Stomach (tissue), 9 donors: ENCODE measurements around the gene SLC38A10. TPM values are rescaled to one million over a fixed set of nuclear protein-coding genes. Genes with fewer than 3 reads are reported as not detected.

Experiments used
- DNase-seq, 2 donors: peaks; one replicate each; pipeline versions ENCODE4 v3.0.0 to v3.0.0-alpha.2; 2013 to 2019
- H3K27ac ChIP-seq, 5 donors: fragments of 200-600 bp in 4 of 5; sonication (generic) in 4 of 5; one replicate each; pipeline ENCODE4 v1.5.1; 2013 to 2019; ENCODE audit warnings: mild to moderate bottlenecking in 1 of 5, moderate library complexity in 1 of 5
- H3K27me3 ChIP-seq, 3 donors: fragments of 200-600 bp; sonication (generic); one replicate each; pipeline ENCODE4 v1.5.1; 2017 to 2019; ENCODE audit warnings: mixed run types in 1 of 3
- H3K36me3 ChIP-seq, 4 donors: fragments of 200-600 bp; sonication (generic); 1 replicate in 3 of 4; 2 replicates in 1 of 4; pipeline ENCODE4 v1.5.1; 2016 to 2019
- H3K4me1 ChIP-seq, 4 donors: fragments of 200-600 bp; sonication (generic); one replicate each; pipeline ENCODE4 v1.5.1; 2016 to 2019
- H3K4me3 ChIP-seq, 4 donors: fragments of 200-600 bp; sonication (generic) in 3 of 4; one replicate each; pipeline ENCODE4 v1.5.1; 2016 to 2019; ENCODE audit warnings: mild to moderate bottlenecking in 1 of 4
- H3K9me3 ChIP-seq, 4 donors: fragments of 200-600 bp; sonication (generic); one replicate each; pipeline ENCODE4 v1.5.1; 2016 to 2019
- CTCF ChIP-seq, 7 experiments: fragments of 450-650 bp in 4 of 7; fragments of 200-600 bp in 3 of 7; sonication (generic) in 3 of 7; IDR thresholded peaks; one replicate each; pipeline ENCODE4 v1.5.1; 2016 to 2019; ENCODE audit warnings: antibody characterized with exemption in 7 of 7, control low read depth in 2 of 7, mild to moderate bottlenecking in 1 of 7
- EP300 ChIP-seq: sonication (generic); formaldehyde crosslinking; IDR thresholded peaks from one replicate; pipeline ENCODE4 v1.6.1; 2017; ENCODE audit warnings: antibody characterized with exemption
- POLR2A ChIP-seq, 4 donors: fragments of 450-650 bp; IDR thresholded peaks; one replicate each; pipeline ENCODE4 v1.6.1; 2016; ENCODE audit warnings: antibody characterized with exemption in 4 of 4, control low read depth in 2 of 4, mild to moderate bottlenecking in 1 of 4, moderate library complexity in 1 of 4
- POLR2AphosphoS5 ChIP-seq, 3 donors: sonication (generic); formaldehyde crosslinking; IDR thresholded peaks; one replicate each; pipeline ENCODE4 v1.6.1; 2016; ENCODE audit warnings: antibody characterized with exemption in 3 of 3
- WGBS, 5 donors: extraction: QIAGEN DNeasy Blood & Tissue Kit in 3 of 5; methylation state at CpG; one replicate each; pipeline versions ENCODE4 v1.1.5 to v1.1.7; 2013 to 2018; 5-methylcytosine and 5-hydroxymethylcytosine counted together
- intact Hi-C: fragments of 100-400 bp; cut with DNase I; formaldehyde crosslinking; loops from one replicate; pipeline ENCODE4 v1.15.1; 2023; ENCODE audit warnings: low total_unique reads
- polyA plus RNA-seq, 3 donors: library from polyadenylated mRNA; stranded (reverse); fragments of 200-250 nt; gene quantifications; one replicate each; pipeline ENCODE4 v1.2.3, GENCODE V29; 2013
- total RNA-seq, 5 donors: library from RNA; depleted of rRNA; stranded (reverse); fragments of >200 nt; gene quantifications; one replicate each; pipeline versions ENCODE4 v1.1.0 to v1.2.3, GENCODE V29; 2014 to 2016
- donor health status: healthy with polysubstance abuse.
- donor health status: Bipolar disorder and iron deficiency.
- donor health status: healthy.

The SLC38A10 gene
- total and polyA plus RNA-seq, 8 donors = 18.6 to 140 (median 67.3) TPM

DNA sequence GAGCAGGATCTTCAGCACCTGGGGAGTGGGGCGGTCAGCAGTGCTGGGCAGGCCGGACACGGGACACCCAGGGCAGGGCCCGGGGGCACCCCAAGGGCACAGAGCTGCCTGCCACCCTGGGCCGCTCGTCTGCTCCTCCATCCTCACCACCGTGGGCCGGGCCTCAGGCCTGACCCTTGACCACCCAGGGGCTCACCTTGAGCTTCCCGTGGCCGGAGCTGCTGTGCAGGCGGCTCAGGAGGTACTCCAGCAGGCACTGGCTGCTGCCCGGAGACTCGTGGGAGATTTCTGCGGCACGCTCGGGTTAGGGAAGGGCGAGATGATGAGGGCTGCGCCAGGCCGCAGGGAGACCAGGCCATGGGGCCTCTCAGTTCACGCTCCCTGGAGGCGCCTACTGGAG is 58.3 kb downstream of the SLC38A10 start:
- no peaks in the 10 kb centered on the region for H3K27me3 ChIP-seq
- 88 to 94% (median 90%) methylated on average over 16 to 21 of the region's 21 CpGs for WGBS, 5 donors
- no peak for TF ChIP-seq EP300
- TF ChIP-seq POLR2AphosphoS5 (IDR thresholded peaks at IDR 0.05) = no peak
- TF ChIP-seq CTCF (IDR thresholded peaks at IDR 0.05) = no peak
- no peaks in the 10 kb centered on the region for H3K9me3 ChIP-seq
- intact Hi-C loops = loop anchor here (10.0 kb wide), 1 partner anchor 92 kb away; no protein-coding TSS in a partner anchor
- no peak overlapping the region for H3K4me3 ChIP-seq
- H3K27ac ChIP-seq = no peak overlapping the region
- no peak for DNase-seq
- peaks cover 27 to 54% (median 48%) of the 10 kb centered on the region in 4 donors for H3K4me1 ChIP-seq
- H3K36me3 ChIP-seq = peaks cover 23 to 53% (median 47%) of the 10 kb centered on the region in 4 donors

GRCh38 chr17:81235822-81236740 is 59.0 kb downstream of the SLC38A10 start:
- H3K4me1 ChIP-seq = peaks cover 27 to 50% (median 45%) of the 10 kb centered on the region in 4 donors
- H3K27me3 ChIP-seq = no peaks in the 10 kb centered on the region
- intact Hi-C loops = loop anchor here (10.0 kb wide), 1 partner anchor 91 kb away; no protein-coding TSS in a partner anchor
- WGBS, 5 donors = 89 to 92% (median 90%) methylated on average over 29 to 32 of the region's 32 CpGs
- no peak for DNase-seq
- H3K9me3 ChIP-seq = no peaks in the 10 kb centered on the region
- TF ChIP-seq POLR2A (IDR thresholded peaks at IDR 0.05) = no peak
- TF ChIP-seq CTCF (IDR thresholded peaks at IDR 0.05) = no peak
- TF ChIP-seq EP300 = no peak
- TF ChIP-seq POLR2AphosphoS5 (IDR thresholded peaks at IDR 0.05) = no peak
- no peak overlapping the region for H3K4me3 ChIP-seq
- H3K27ac ChIP-seq = no peak overlapping the region
- H3K36me3 ChIP-seq = peaks cover 30 to 54% (median 52%) of the 10 kb centered on the region in 4 donors

DNA sequence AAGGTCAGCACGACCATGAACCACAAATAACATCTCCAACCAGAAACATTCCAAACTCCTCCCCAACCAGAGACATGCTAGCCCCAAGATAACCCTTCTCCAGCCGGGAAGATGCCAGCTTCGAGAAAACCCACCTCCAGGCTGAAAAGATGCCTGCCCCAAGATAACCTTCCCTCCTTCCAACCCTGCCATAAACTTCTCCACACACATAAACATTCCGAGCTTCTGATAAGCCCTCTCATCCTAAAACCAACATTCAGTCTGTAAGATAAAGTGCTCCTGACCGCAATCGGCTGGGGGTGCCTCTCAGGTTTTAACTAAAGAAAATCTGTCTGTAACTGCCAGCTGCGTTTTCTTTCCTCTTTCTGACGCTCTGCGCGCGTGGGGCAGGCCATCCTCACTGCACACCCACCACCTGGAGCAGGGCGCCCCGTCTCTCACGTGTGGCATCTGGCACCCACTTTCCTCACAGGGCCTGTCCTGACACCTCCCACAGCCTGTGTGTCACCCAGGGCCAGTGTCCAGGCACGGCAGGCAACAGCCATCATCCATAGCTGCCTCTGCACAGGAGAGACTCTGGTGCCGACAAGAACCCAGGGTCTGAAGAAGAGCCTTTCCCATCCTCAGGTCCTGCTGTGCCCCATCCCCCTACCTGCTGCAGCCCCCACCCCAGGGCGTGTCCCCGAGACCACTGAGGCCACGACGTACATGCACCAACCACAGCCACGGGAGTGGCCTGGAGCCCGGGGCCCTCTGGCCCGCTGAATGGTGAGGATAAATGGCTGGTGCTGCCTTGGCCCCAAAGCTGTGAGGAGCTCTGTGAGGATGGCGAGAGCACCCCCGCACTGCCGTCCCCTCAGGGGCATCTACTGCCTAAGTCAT is 59.9 kb downstream of the SLC38A10 start:
- H3K27me3 ChIP-seq = no peaks in the 10 kb centered on the region
- WGBS, 5 donors = 85 to 89% (median 87%) methylated on average over 14 to 26 of the region's 26 CpGs
- no peak overlapping the region for H3K4me3 ChIP-seq
- DNase-seq = no peak
- intact Hi-C loops = loop anchor here (10.0 kb wide), 1 partner anchor 90 kb away; no protein-coding TSS in a partner anchor
- H3K9me3 ChIP-seq = no peaks in the 10 kb centered on the region
- no peak overlapping the region for H3K27ac ChIP-seq
- peaks cover 25 to 41% (median 36%) of the 10 kb centered on the region in 4 donors for H3K4me1 ChIP-seq
- TF ChIP-seq POLR2AphosphoS5 (IDR thresholded peaks at IDR 0.05) (no peak), EP300 (no peak), CTCF (IDR thresholded peaks at IDR 0.05) (no peak)
- peaks cover 37 to 63% (median 59%) of the 10 kb centered on the region in 4 donors for H3K36me3 ChIP-seq

DNA sequence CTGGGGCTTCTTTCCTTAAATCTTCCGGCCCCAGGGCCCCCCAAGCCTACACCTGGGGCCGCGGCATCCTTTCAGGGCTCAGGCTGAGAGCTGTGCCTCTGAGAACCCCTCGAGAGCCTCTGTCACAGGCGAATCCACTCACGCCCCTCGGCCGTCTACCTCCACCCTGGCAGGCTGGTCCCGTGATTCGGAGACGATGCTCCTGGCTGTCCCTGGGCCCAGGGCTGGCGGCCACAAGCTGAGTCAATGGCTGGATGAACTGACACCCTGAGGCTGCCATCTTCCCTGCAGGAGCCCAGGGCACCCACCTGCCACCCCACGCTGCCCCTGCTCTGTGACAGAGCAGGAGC is 60.6 kb downstream of the SLC38A10 start:
- peaks cover 18 to 34% (median 30%) of the 10 kb centered on the region in 4 donors for H3K4me1 ChIP-seq
- no peaks in the 10 kb centered on the region for H3K9me3 ChIP-seq
- H3K27me3 ChIP-seq = no peaks in the 10 kb centered on the region
- TF ChIP-seq CTCF (IDR thresholded peaks at IDR 0.05) (no peak), POLR2A (IDR thresholded peaks at IDR 0.05) (no peak), POLR2AphosphoS5 (IDR thresholded peaks at IDR 0.05) (no peak), EP300 (no peak)
- no peak overlapping the region for H3K4me3 ChIP-seq
- H3K27ac ChIP-seq = no peak overlapping the region
- DNase-seq = no peak
- peaks cover 41 to 70% (median 66%) of the 10 kb centered on the region in 4 donors for H3K36me3 ChIP-seq
- intact Hi-C loops = loop anchor here (10.0 kb wide), 1 partner anchor 90 kb away; no protein-coding TSS in a partner anchor
- 81 to 91% (median 87%) methylated on average over 10 to 13 of the region's 13 CpGs for WGBS, 5 donors
